ENCODE results near the gene ACO1. TPM values are rescaled to one million over a fixed set of nuclear protein-coding genes. Genes with fewer than 3 reads are reported as not detected.
"Not testable (repeated sequence)": the region's sequence is repeated elsewhere in the genome, so short reads cannot be mapped to it uniquely, and the experiment has no call there.

Gene ACO1
- total RNA-seq, 2 donors from 2014 or later, result 31.7 to 66.6 TPM

DNA sequence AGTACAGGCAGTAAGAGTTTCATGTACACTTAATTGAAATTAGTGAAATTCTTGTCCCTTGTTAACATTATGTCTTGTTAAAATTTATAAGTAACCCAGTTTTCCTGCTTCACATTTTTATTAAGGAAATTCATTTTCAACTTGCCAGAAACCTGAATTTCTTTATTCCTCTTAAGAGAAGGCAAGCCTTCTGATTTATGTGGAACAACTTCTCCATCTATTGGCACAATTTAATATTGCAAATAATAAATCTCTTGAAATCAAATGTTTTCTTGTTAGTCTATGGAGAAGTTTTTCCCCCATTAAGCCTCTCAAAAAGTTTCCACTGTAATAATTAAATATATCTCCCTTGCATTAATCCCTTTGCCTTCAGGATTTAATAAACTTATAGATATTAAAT lies 33.8 kb upstream of the ACO1 start:
- intact Hi-C loops (cut with DNase I), result no loop called here
- H3K27me3 ChIP-seq (replicated peaks; ENCODE audit: insufficient read depth), result no peaks in the 10 kb centered on the region

DNA sequence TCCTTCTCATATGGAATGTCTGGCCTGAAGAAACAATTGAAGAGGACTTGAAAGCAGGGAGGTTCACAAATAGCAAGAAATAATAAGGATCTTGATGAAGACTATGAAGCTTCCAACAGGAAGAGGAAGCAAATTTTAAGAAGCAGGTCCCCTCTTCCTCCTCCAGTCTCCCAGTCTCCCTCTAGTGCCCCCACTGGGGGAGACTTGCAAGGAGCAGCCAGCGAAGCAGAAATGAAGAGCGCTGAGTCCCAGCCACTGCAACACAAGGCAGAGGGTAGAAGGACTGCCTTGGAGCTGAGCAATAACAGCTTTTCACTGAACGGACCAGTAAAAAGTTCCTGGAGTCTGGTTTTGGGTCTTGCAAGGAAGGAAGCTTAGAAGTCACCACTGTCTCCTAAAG lies 32.6 kb upstream of the ACO1 start:
- intact Hi-C loops (cut with DNase I), result no loop called here

More for the DNA sequence above, 33.8 kb upstream of the ACO1 start:
- no peaks in the 10 kb centered on the region for H3K9me3 ChIP-seq
- DNase-seq (ENCODE audit: low spot score), result no peak
- no peak overlapping the region for H3K4me3 ChIP-seq
- H3K4me1 ChIP-seq (replicated peaks), result no peaks in the 10 kb centered on the region
- TF ChIP-seq POLR2AphosphoS5 (IDR thresholded peaks at IDR 0.05), result no peak
- TF ChIP-seq, protein P1, sequence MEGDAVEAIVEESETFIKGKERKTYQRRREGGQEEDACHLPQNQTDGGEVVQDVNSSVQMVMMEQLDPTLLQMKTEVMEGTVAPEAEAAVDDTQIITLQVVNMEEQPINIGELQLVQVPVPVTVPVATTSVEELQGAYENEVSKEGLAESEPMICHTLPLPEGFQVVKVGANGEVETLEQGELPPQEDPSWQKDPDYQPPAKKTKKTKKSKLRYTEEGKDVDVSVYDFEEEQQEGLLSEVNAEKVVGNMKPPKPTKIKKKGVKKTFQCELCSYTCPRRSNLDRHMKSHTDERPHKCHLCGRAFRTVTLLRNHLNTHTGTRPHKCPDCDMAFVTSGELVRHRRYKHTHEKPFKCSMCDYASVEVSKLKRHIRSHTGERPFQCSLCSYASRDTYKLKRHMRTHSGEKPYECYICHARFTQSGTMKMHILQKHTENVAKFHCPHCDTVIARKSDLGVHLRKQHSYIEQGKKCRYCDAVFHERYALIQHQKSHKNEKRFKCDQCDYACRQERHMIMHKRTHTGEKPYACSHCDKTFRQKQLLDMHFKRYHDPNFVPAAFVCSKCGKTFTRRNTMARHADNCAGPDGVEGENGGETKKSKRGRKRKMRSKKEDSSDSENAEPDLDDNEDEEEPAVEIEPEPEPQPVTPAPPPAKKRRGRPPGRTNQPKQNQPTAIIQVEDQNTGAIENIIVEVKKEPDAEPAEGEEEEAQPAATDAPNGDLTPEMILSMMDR (IDR thresholded peaks at IDR 0.05), result peak in 2 of 4 experiments; percentile 24 to 45
- H3K27ac ChIP-seq, result no peak overlapping the region
- H3K36me3 ChIP-seq, result no peaks in the 10 kb centered on the region

DNA sequence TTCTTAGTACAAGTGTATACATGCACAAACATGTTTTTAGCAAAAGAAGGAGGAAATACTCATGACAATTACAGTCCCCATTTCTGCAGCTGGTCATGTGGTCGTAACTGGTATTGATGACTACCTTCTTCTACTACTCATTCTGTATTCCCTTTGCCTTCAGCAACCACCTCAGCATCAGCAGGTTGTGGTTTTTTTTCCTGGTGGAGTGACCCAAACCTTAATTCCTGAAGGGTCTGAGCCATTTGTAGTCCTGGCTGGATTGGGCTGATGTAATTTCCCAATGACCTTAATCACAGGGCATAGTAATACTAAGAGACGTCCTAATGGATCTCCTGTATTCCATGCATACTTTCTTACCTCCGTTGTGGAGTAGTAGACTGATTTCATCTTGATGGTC lies 31.0 kb upstream of the ACO1 start:
- H3K4me1 ChIP-seq (replicated peaks); H3K27ac ChIP-seq; intact Hi-C loops (cut with DNase I); H3K36me3 ChIP-seq; H3K9me3 ChIP-seq; DNase-seq (ENCODE audit: low spot score); H3K27me3 ChIP-seq (replicated peaks; ENCODE audit: insufficient read depth); H3K4me3 ChIP-seq: not testable (repeated sequence)
- 88% methylated on average over 3 of the region's 3 CpGs for WGBS

More for the DNA sequence above, 32.6 kb upstream of the ACO1 start:
- DNase-seq (ENCODE audit: low spot score), result no peak
- no peak overlapping the region for H3K27ac ChIP-seq
- H3K36me3 ChIP-seq, result no peaks in the 10 kb centered on the region
- no peak overlapping the region for H3K4me3 ChIP-seq
- WGBS, result 79% methylated on average over 3 of the region's 3 CpGs
- H3K4me1 ChIP-seq (replicated peaks), result no peaks in the 10 kb centered on the region
- TF ChIP-seq POLR2AphosphoS5 (IDR thresholded peaks at IDR 0.05), result no peak
- no peak for TF ChIP-seq POLR2A (IDR thresholded peaks at IDR 0.05)
- TF ChIP-seq, protein P1 (IDR thresholded peaks at IDR 0.05), result no peak
- no peaks in the 10 kb centered on the region for H3K27me3 ChIP-seq (replicated peaks; ENCODE audit: insufficient read depth)
- H3K9me3 ChIP-seq, result no peaks in the 10 kb centered on the region

DNA sequence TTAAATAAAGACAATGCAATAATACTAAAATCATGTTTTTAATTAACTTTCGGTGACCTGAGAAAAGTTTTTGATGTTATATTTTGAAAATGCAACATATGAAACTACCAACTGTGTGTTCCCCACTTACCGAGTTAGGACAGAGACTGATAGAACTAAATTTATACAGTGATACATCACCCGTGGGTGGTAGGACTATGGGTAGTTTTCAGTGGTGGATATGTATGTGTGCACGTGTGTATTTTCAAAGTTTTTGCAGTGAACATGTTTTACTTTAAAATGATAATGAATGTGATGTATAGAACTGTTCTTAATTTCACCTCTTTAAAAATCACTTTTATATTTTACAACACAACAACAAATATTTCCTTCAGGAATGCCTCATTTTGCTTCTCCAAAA lies 25.0 kb upstream of the ACO1 start:
- TF ChIP-seq POLR2A (IDR thresholded peaks at IDR 0.05) (no peak), POLR2AphosphoS5 (IDR thresholded peaks at IDR 0.05) (no peak)
- TF ChIP-seq, protein P1 (IDR thresholded peaks at IDR 0.05), result no peak
- Histone ChIP-seq H3K27me3 (replicated peaks; ENCODE audit: insufficient read depth) (no peaks in the 10 kb centered on the region), H3K36me3 (no peaks in the 10 kb centered on the region), H3K9me3 (no peaks in the 10 kb centered on the region), H3K4me3 (no peak overlapping the region), H3K27ac (no peak overlapping the region), H3K4me1 (replicated peaks) (no peaks in the 10 kb centered on the region)
- no peak for DNase-seq (ENCODE audit: low spot score)
- intact Hi-C loops (cut with DNase I), result no loop called here
- WGBS, result 79% methylated on average over 4 of the region's 4 CpGs

DNA sequence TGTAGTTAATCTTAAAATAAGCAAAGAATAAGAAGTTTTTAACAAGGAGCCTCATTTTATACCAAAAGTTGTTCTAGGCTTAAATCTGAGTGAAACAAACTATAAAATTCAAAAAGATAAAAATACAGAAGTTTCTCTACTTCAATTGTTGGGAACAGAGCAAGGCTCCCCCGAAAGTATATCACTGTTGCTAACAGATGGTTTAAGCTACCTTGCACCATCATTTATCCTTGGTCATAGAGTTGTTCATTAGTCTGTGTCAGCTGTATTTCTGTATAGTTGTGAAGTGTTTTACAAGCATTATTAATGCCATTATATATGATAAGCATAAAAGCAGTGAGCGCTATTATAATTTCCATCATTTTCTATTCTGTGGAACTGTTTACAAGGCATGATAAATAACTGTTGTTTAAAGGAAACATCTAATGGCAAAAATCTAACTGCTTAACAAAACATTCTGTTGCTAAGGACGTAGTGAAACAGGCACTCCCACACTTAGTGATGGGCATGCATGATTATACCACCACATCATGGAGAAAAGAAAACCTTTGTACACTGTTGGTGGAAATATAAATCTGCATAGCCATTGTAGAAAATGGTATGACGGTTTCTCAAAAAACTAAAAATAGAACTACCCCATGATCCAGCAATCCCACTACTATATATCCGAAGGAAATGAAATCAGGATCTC lies 23.3 kb upstream of the ACO1 start:
- WGBS, result 74% methylated on average over 5 of the region's 5 CpGs

More for the DNA sequence above, 23.3 kb upstream of the ACO1 start:
- Histone ChIP-seq H3K27me3 (replicated peaks; ENCODE audit: insufficient read depth) (no peaks in the 10 kb centered on the region), H3K27ac (no peak overlapping the region), H3K36me3 (no peaks in the 10 kb centered on the region), H3K4me3 (no peak overlapping the region), H3K9me3 (no peaks in the 10 kb centered on the region), H3K4me1 (replicated peaks) (no peaks in the 10 kb centered on the region)
- DNase-seq (ENCODE audit: low spot score), result no peak
- intact Hi-C loops (cut with DNase I), result no loop called here
- TF ChIP-seq POLR2A (IDR thresholded peaks at IDR 0.05), result no peak
- TF ChIP-seq, protein P1 (IDR thresholded peaks at IDR 0.05), result no peak
- no peak for TF ChIP-seq POLR2AphosphoS5 (IDR thresholded peaks at IDR 0.05)
